ENCODE data around the gene RELN. TPM values are rescaled to one million over a fixed set of nuclear protein-coding genes. Genes with fewer than 3 reads are reported as not detected.
A peak's percentile ranks its signal among the peaks of the same experiment; 100 is the strongest.

The RELN gene
- total RNA-seq, 1 donor from 2014 or later, result 3.8 TPM

DNA sequence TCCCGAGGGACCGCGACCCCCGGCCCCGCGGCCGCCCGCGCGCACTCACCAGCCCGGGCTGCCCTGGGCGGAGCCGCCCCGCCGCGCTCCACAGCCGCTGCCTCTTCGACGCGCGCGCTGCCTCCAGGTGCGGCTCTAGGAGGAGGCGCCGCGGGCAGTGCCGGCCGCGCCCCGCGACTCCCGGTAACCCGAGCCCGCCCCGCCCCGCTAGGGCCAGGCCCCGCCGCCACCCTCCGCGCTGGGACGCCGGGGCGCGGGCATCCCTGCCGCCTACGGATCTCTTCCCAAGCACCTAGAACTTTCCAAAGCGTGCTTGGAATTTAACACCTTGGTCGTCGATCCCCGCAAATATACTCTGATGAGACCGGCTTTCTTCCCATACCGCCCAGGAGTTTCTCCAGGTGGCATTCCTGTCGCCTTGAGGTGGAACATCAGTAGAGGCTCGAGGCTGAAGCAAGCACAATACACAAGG, 543.4 kb downstream of the RELN start, which contains the start of gene SLC26A5:
SLC26A5 (minus strand) TSS at position 159 of the 472 bp plus-strand sequence. CDS start 24,693 bp downstream, outside the sequence.
- H3K4me3 ChIP-seq (ENCODE audit: low read depth, low read length), result peak within 1 kb of the TSS; percentile 17
- DNase-seq (ENCODE audit: low read depth), result no peak
- TF ChIP-seq, protein P1, sequence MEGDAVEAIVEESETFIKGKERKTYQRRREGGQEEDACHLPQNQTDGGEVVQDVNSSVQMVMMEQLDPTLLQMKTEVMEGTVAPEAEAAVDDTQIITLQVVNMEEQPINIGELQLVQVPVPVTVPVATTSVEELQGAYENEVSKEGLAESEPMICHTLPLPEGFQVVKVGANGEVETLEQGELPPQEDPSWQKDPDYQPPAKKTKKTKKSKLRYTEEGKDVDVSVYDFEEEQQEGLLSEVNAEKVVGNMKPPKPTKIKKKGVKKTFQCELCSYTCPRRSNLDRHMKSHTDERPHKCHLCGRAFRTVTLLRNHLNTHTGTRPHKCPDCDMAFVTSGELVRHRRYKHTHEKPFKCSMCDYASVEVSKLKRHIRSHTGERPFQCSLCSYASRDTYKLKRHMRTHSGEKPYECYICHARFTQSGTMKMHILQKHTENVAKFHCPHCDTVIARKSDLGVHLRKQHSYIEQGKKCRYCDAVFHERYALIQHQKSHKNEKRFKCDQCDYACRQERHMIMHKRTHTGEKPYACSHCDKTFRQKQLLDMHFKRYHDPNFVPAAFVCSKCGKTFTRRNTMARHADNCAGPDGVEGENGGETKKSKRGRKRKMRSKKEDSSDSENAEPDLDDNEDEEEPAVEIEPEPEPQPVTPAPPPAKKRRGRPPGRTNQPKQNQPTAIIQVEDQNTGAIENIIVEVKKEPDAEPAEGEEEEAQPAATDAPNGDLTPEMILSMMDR (conservative IDR thresholded peaks at IDR 0.05; ENCODE audit: low read depth, low read length), result no peak

DNA sequence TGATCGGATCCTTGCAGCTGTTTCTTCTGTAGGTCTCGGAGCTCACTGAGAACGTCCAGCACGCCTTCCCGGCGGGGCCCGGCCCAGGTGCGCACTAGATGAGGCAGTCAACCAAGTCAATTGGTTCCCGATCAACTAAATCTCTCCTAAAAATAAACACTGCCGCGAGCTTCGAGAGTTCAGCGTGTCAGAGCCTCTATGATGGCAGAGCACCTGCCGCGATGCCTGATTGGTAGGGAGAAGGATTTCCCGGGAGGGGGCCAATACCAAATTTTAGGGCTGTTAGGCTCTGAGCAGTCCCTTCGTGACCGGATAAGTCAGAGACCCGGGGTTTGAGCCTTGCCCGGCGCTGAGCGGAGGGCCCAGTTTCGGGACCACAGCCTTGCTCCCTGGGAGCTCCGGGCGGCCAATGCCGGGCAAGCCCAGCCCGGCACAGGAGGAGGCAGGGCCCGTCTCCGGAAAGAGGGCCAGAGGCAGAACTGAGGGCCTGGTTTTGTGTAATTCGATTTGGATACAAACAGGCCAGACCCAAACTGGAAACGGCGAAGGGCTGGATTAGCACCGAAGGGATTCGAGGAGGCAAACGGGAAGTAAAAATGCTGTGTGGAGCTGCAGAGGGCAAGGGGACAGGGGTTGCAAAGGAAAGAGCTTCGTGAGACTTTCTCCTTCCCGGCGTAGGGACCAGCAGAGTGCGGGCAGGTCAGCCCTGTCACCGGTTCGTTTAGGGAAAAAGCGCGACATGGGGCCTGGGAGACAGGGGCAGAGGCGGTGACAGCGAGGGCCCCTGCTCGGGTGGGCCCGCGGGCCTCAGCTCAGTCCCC, 544.0 kb downstream of the RELN start:
- H3K4me3 ChIP-seq (ENCODE audit: low read depth, low read length), result peak overlapping the region; percentile 17
- DNase-seq (ENCODE audit: low read depth), result no peak
- TF ChIP-seq, protein P1 (conservative IDR thresholded peaks at IDR 0.05; ENCODE audit: low read depth, low read length), result no peak

DNA sequence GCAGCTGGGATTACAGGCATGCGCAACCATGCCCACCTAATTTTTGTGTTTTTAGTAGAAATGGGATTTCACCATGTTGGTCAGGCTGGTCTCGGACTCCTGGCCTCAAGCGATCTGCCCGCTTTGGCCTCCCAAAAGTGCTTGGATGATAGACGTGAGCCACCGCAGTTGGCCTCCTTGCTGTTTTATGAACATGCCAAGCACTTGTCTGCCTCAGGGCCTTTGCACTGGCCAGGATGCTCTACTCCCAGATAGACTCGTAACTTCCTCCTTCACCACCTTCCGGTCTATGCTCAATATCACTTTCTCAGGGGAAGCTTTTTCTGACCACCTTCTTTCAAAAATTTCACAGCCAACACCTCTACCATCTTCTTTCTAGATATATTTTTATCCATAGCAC, 549.8 kb downstream of the RELN start:
- no peak for DNase-seq (ENCODE audit: low read depth)
- H3K4me3 ChIP-seq (ENCODE audit: low read depth, low read length), result no peak overlapping the region
- TF ChIP-seq, protein P1 (conservative IDR thresholded peaks at IDR 0.05; ENCODE audit: low read depth, low read length), result no peak

DNA sequence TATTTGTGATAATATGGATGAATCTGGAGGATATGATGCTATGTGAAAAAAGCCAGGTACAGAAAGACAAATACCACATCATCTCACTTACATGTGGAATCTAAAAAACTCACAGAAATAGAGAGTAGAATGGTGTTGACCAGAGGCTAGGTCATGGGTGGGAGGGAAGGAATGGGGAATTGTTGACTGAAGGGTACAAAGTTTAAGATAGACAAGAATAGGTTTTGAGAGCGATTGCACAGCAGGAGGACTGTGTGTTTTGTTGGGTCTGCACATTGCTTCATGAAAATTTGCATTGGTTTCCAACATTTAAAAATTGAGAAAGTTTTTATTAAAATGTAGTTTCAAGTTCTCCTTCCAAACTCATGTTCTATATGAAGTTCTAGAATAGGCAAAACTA, 551.8 kb downstream of the RELN start:
- H3K4me3 ChIP-seq (ENCODE audit: low read depth, low read length), result no peak overlapping the region
- DNase-seq (ENCODE audit: low read depth), result no peak
- TF ChIP-seq, protein P1 (conservative IDR thresholded peaks at IDR 0.05; ENCODE audit: low read depth, low read length), result no peak

DNA sequence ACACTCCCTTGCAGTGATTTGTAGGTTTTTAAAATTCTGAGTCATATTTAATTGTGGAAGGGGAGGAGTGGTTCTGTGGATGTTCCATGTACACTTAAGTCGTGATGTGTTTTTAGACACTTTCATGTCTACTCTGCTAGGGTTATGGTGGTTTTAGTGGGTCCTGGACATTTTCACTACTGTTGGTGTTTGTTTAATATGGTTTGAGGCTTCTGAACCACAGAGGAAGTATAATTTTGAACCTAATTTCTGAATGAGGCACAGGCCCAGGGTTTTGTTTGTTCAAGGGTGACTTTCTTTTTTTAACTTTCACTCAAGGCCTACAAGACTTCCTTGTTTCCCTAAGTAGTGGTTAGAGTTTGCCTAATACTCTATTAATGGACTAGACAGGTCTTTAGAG, 556.7 kb downstream of the RELN start:
- no peak for DNase-seq (ENCODE audit: low read depth)
- no peak overlapping the region for H3K4me3 ChIP-seq (ENCODE audit: low read depth, low read length)
- TF ChIP-seq, protein P1 (conservative IDR thresholded peaks at IDR 0.05; ENCODE audit: low read depth, low read length), result no peak

DNA sequence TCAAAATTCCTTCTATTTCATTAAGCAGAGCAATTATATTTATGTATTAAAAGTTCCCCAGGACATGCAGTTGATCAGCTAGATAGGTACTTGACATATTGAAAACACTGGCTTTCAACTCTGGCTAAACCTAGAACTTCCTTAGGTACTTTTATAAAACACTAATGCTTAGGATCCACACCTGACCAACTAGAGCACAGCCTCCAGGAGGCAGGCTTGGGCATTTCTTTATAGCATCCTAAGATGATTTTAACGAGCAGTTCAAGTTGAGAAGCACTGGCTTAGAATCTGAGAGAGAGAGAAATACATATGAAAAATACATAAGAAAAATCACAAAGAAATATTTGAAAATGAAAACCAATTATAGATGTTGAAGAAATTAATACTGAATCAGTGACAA, 564.3 kb downstream of the RELN start:
- DNase-seq (ENCODE audit: low read depth), result no peak

More for the DNA sequence above, 564.3 kb downstream of the RELN start:
- H3K4me3 ChIP-seq (ENCODE audit: low read depth, low read length), result no peak overlapping the region
- TF ChIP-seq, protein P1 (conservative IDR thresholded peaks at IDR 0.05; ENCODE audit: low read depth, low read length), result peak; percentile 10
